SK-N-SH treated with all-trans-retinoic acid at 6 μM for 48 hours (cell line): ENCODE data around the gene R3HDM4.

ENCODE experiments used
- ATAC-seq: fragments of 200-7000 bp; cut with Tn5 transposase; 3 replicates; pipeline ENCODE4 v1.9.1; 2020; ENCODE audit warnings: mild to moderate bottlenecking, moderate library complexity
- ARNTL ChIP-seq: fragments of 450-650 bp; formaldehyde crosslinking; IDR thresholded peaks from 2 replicates; pipeline ENCODE4 v1.5.0; 2020; ENCODE audit warnings: low read depth, mild to moderate bottlenecking, moderate library complexity, borderline replicate concordance
- BACH2 ChIP-seq: fragments of 250-450 bp; sonication (Bioruptor Pico); IDR thresholded peaks from 2 replicates; pipeline ENCODE4 v1.9.0; 2021; ENCODE audit warnings: mild to moderate bottlenecking, borderline replicate concordance
- CREB5 ChIP-seq: fragments of 250-450 bp; sonication (Bioruptor Pico); IDR thresholded peaks from 2 replicates; pipeline ENCODE4 v1.5.1; 2020; ENCODE audit warnings: low read depth, mild to moderate bottlenecking, moderate library complexity
- CSDC2 ChIP-seq: fragments of 250-450 bp; sonication (Bioruptor Pico); IDR thresholded peaks from 2 replicates; pipeline ENCODE4 v1.5.0; 2020; ENCODE audit warnings: mild to moderate bottlenecking, moderate library complexity
- CSRNP3 ChIP-seq: fragments of 250-450 bp; sonication (Bioruptor Pico); IDR thresholded peaks from 2 replicates; pipeline ENCODE4 v1.5.1; 2021; ENCODE audit warnings: mild to moderate bottlenecking, moderate library complexity
- ESRRG ChIP-seq: fragments of 250-450 bp; sonication (Bioruptor Pico); IDR thresholded peaks from 2 replicates; pipeline ENCODE4 v1.6.1; 2021; ENCODE audit warnings: mild to moderate bottlenecking
- GLIS3 ChIP-seq: fragments of 250-450 bp; sonication (Bioruptor Pico); IDR thresholded peaks from 2 replicates; pipeline ENCODE4 v1.5.0; 2020; ENCODE audit warnings: mild to moderate bottlenecking, moderate library complexity
- ISL1 ChIP-seq: fragments of 250-450 bp; sonication (Bioruptor Pico); IDR thresholded peaks from 2 replicates; pipeline ENCODE4 v2.1.2; 2022; ENCODE audit warnings: mild to moderate bottlenecking, moderate library complexity
- OSR1 ChIP-seq: fragments of 250-450 bp; sonication (Bioruptor Pico); IDR thresholded peaks from 2 replicates; pipeline ENCODE4 v1.8.0; 2022; ENCODE audit warnings: moderate library complexity, mild to moderate bottlenecking, inconsistent platforms
- POU6F1 ChIP-seq: fragments of 250-450 bp; sonication (Bioruptor Pico); IDR thresholded peaks from 2 replicates; pipeline ENCODE4 v1.8.0; 2021; ENCODE audit warnings: low read depth, mild to moderate bottlenecking, moderate library complexity, borderline replicate concordance
- PPARA ChIP-seq: fragments of 250-450 bp; sonication (Bioruptor Pico); IDR thresholded peaks from 2 replicates; pipeline ENCODE4 v1.5.0; 2020; ENCODE audit warnings: mild to moderate bottlenecking, borderline replicate concordance
- RARB ChIP-seq: fragments of 250-450 bp; sonication (Bioruptor Pico); IDR thresholded peaks from 2 replicates; pipeline ENCODE4 v1.8.0; 2021; ENCODE audit warnings: mild to moderate bottlenecking, moderate library complexity
- TCF4 ChIP-seq: fragments of 250-450 bp; sonication (Bioruptor Pico); IDR thresholded peaks from 2 replicates; pipeline ENCODE4 v1.8.0; 2021; ENCODE audit warnings: mild to moderate bottlenecking, moderate library complexity, borderline replicate concordance
- TOX ChIP-seq: fragments of 250-450 bp; sonication (Bioruptor Pico); IDR thresholded peaks from 2 replicates; pipeline ENCODE4 v1.8.0; 2021; ENCODE audit warnings: mild to moderate bottlenecking, moderate library complexity, borderline replicate concordance
- ZC3H10 ChIP-seq: fragments of 250-450 bp; sonication (Bioruptor Pico); IDR thresholded peaks from 2 replicates; pipeline ENCODE4 v1.5.1; 2021; ENCODE audit warnings: mild to moderate bottlenecking, moderate library complexity
- ZFP3 ChIP-seq: fragments of 250-450 bp; sonication (Bioruptor Pico); IDR thresholded peaks from 2 replicates; pipeline ENCODE4 v1.5.0; 2020; ENCODE audit warnings: mild to moderate bottlenecking, moderate library complexity
- ZFP30 ChIP-seq: fragments of 450-650 bp; formaldehyde crosslinking; IDR thresholded peaks from 2 replicates; pipeline ENCODE4 v1.5.0; 2022; ENCODE audit warnings: mild to moderate bottlenecking, moderate library complexity
- ZNF565 ChIP-seq: fragments of 450-650 bp; formaldehyde crosslinking; conservative IDR thresholded peaks from 2 replicates; pipeline ENCODE4 v1.5.0; 2020; ENCODE audit warnings: low read depth, mild to moderate bottlenecking, moderate library complexity
- ZNF70 ChIP-seq: fragments of 450-650 bp; formaldehyde crosslinking; IDR thresholded peaks from 2 replicates; pipeline ENCODE4 v1.5.0; 2020; ENCODE audit warnings: mild to moderate bottlenecking, moderate library complexity
- ZNF8 ChIP-seq: fragments of 450-650 bp; formaldehyde crosslinking; IDR thresholded peaks from 2 replicates; pipeline ENCODE4 v1.5.0; 2020; ENCODE audit warnings: mild to moderate bottlenecking, moderate library complexity

The R3HDM4 gene

GRCh38 chr19:928471-929202 lies 15.6 kb upstream of the R3HDM4 start (continued):
- TF ChIP-seq CSDC2 (no peak), ISL1 (CRISPR knock-in tag) (no peak), ZNF565 (no peak), RARB (CRISPR knock-in tag) (no peak), ZFP30 (CRISPR knock-in tag) (no peak), BACH2 (CRISPR knock-in tag) (no peak), CSRNP3 (CRISPR knock-in tag) (no peak), ZNF8 (CRISPR knock-in tag) (no peak), CREB5 (CRISPR knock-in tag) (no peak), ARNTL (CRISPR knock-in tag) (no peak)

- no peak for ATAC-seq
Measured at GRCh38 chr19:927780-928401, 14.9 kb upstream of the R3HDM4 start.

GRCh38 chr19:927351-927779 lies 14.3 kb upstream of the R3HDM4 start:
- TF ChIP-seq ZNF70 (no peak), ZFP3 (CRISPR knock-in tag) (no peak), POU6F1 (CRISPR knock-in tag) (no peak), ZNF8 (CRISPR knock-in tag) (no peak), CSRNP3 (CRISPR knock-in tag) (no peak), TOX (no peak), CSDC2 (no peak), RARB (CRISPR knock-in tag) (no peak), ESRRG (no peak), GLIS3 (CRISPR knock-in tag) (no peak), PPARA (CRISPR knock-in tag) (no peak), ZC3H10 (CRISPR knock-in tag) (no peak), ARNTL (CRISPR knock-in tag) (no peak), TCF4 (CRISPR knock-in tag) (no peak)
- TF ChIP-seq, all 23 proteins: peak for 0

More at GRCh38 chr19:927780-928401, 14.9 kb upstream of the R3HDM4 start:
- TF ChIP-seq TOX: no peak
- no peak for TF ChIP-seq ESRRG
- TF ChIP-seq OSR1 (CRISPR knock-in tag): no peak
- no peak for TF ChIP-seq CSRNP3 (CRISPR knock-in tag)
- no peak for TF ChIP-seq ZC3H10 (CRISPR knock-in tag)
- no peak for TF ChIP-seq ZFP3 (CRISPR knock-in tag)
- no peak for TF ChIP-seq ISL1 (CRISPR knock-in tag)
- no peak for TF ChIP-seq GLIS3 (CRISPR knock-in tag)
- no peak for TF ChIP-seq ARNTL (CRISPR knock-in tag)
- TF ChIP-seq RARB (CRISPR knock-in tag): no peak
- TF ChIP-seq PPARA (CRISPR knock-in tag): no peak
- TF ChIP-seq CREB5 (CRISPR knock-in tag): no peak
- TF ChIP-seq, all 23 proteins: peak for 0

More at GRCh38 chr19:927351-927779, 14.3 kb upstream of the R3HDM4 start:
- ATAC-seq: no peak
